GM21390 (cell line): Measurements from ENCODE around the gene PCP4L1.
A peak's percentile ranks its signal among the peaks of the same experiment; 100 is the strongest.
"Not testable (repeated sequence)": the region's sequence is repeated elsewhere in the genome, so short reads cannot be mapped to it uniquely, and the experiment has no call there.

ENCODE experiments used
- ATAC-seq: cut with Tn5 transposase; IDR thresholded peaks from one replicate; pipeline ENCODE4 v1.9.1; 2021; ENCODE audit not compliant: unreplicated experiment

Gene PCP4L1

GRCh38 chr1:161227196-161227871 is 31.2 kb upstream of the PCP4L1 start:
- peak; percentile 45 for ATAC-seq

- ATAC-seq: no peak
Observed at GRCh38 chr1:161228032-161228431, 30.5 kb upstream of the PCP4L1 start.

GRCh38 chr1:161229896-161230295 is 28.6 kb upstream of the PCP4L1 start:
- ATAC-seq: no peak

- ATAC-seq: no peak
Observed at GRCh38 chr1:161230762-161231161, 27.8 kb upstream of the PCP4L1 start.

- ATAC-seq: no peak
Observed at GRCh38 chr1:161233102-161233501, 25.4 kb upstream of the PCP4L1 start.

- no peak for ATAC-seq
Observed at GRCh38 chr1:161235957-161236775, 22.4 kb upstream of the PCP4L1 start.

GRCh38 chr1:161238039-161238473 is 20.5 kb upstream of the PCP4L1 start, which contains the start of gene NR1I3:
Gene NR1I3 (minus strand): TSS chr1:161238203. CDS start chr1:161236565, 1,638 bp downstream.
- ATAC-seq: no peak

GRCh38 chr1:161241682-161242081 is 16.9 kb upstream of the PCP4L1 start:
- no peak for ATAC-seq

- ATAC-seq: no peak
Observed at GRCh38 chr1:161242313-161242712, 16.2 kb upstream of the PCP4L1 start.

GRCh38 chr1:161244888-161245287 is 13.7 kb upstream of the PCP4L1 start:
- no peak for ATAC-seq

GRCh38 chr1:161250100-161250499 is 8.4 kb upstream of the PCP4L1 start:
- not testable (repeated sequence) for ATAC-seq

GRCh38 chr1:161250829-161251228 is 7.7 kb upstream of the PCP4L1 start:
- no peak for ATAC-seq

GRCh38 chr1:161251579-161251978 is 7.0 kb upstream of the PCP4L1 start:
- no peak for ATAC-seq

- ATAC-seq: not testable (repeated sequence)
Observed at GRCh38 chr1:161255302-161255701, 3.2 kb upstream of the PCP4L1 start.

GRCh38 chr1:161255955-161256520 is 2.5 kb upstream of the PCP4L1 start:
- not testable (repeated sequence) for ATAC-seq

- ATAC-seq: not testable (repeated sequence)
Observed at GRCh38 chr1:161257109-161257508, 1.4 kb upstream of the PCP4L1 start.

GRCh38 chr1:161259345-161259702 is 779 bp downstream of the PCP4L1 start:
- ATAC-seq: no peak

- ATAC-seq: no peak
Observed at GRCh38 chr1:161259765-161260164, 1.2 kb downstream of the PCP4L1 start.

GRCh38 chr1:161260376-161261260 is 2.1 kb downstream of the PCP4L1 start:
- no peak for ATAC-seq

GRCh38 chr1:161261261-161262235 is 3.0 kb downstream of the PCP4L1 start:
- ATAC-seq: no peak
